ENCODE data around the gene CDON.

CDON gene

DNA sequence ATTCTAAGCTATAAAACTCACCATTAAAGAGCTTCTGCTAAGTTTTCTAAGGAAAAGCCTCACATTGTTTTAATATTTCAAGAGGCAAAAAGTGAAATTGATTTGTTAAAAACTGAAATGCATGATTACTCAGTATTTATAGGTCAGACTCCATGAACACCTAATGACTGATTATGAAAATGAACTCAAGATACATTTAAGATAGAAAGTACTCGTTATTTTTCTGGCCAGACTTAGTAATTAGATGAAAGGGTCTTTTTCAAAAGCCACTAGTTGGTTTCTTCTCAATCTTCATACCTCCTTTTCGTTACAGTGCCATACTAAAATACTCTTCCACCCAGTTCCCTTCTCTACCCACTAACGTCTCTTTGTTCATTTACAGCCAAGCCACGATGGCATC, 60.5 kb downstream of the CDON start:
- Histone ChIP-seq H3F3A (ENCODE audit: low read depth) (no peaks in the 10 kb centered on the region), H3K36me3 (ENCODE audit: insufficient read depth, low read length) (no peaks in the 10 kb centered on the region), H3K27me3 (ENCODE audit: insufficient read depth, low read length, poor library complexity, severe bottlenecking) (no peaks in the 10 kb centered on the region), H3K4me2 (ENCODE audit: low read depth, low read length, poor library complexity, severe bottlenecking) (no peak overlapping the region), H3K9me2 (replicated peaks; ENCODE audit: low read depth, low read length) (no peaks in the 10 kb centered on the region), H3K79me2 (ENCODE audit: insufficient read depth, low read length) (no peaks in the 10 kb centered on the region), H2AFZ (ENCODE audit: low read length) (no peak overlapping the region), H3K9me3 (ENCODE audit: insufficient read depth, low read depth, low read length) (no peaks in the 10 kb centered on the region), H3K4me1 (ENCODE audit: insufficient read depth, low read length, poor library complexity, severe bottlenecking) (no peaks in the 10 kb centered on the region), H4K20me1 (ENCODE audit: insufficient read depth, low read length, poor library complexity, severe bottlenecking) (no peaks in the 10 kb centered on the region), H3K9ac (ENCODE audit: low read depth, low read length, poor library complexity, severe bottlenecking) (no peak overlapping the region), H3K4me3 (ENCODE audit: low read length, poor library complexity, severe bottlenecking) (no peak overlapping the region)
- TF ChIP-seq EZH2phosphoT487 (IDR thresholded peaks at IDR 0.05; ENCODE audit: borderline replicate concordance) = no peak
- TF ChIP-seq, protein P1, sequence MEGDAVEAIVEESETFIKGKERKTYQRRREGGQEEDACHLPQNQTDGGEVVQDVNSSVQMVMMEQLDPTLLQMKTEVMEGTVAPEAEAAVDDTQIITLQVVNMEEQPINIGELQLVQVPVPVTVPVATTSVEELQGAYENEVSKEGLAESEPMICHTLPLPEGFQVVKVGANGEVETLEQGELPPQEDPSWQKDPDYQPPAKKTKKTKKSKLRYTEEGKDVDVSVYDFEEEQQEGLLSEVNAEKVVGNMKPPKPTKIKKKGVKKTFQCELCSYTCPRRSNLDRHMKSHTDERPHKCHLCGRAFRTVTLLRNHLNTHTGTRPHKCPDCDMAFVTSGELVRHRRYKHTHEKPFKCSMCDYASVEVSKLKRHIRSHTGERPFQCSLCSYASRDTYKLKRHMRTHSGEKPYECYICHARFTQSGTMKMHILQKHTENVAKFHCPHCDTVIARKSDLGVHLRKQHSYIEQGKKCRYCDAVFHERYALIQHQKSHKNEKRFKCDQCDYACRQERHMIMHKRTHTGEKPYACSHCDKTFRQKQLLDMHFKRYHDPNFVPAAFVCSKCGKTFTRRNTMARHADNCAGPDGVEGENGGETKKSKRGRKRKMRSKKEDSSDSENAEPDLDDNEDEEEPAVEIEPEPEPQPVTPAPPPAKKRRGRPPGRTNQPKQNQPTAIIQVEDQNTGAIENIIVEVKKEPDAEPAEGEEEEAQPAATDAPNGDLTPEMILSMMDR (conservative IDR thresholded peaks at IDR 0.05; ENCODE audit: low read length) = no peak

DNA sequence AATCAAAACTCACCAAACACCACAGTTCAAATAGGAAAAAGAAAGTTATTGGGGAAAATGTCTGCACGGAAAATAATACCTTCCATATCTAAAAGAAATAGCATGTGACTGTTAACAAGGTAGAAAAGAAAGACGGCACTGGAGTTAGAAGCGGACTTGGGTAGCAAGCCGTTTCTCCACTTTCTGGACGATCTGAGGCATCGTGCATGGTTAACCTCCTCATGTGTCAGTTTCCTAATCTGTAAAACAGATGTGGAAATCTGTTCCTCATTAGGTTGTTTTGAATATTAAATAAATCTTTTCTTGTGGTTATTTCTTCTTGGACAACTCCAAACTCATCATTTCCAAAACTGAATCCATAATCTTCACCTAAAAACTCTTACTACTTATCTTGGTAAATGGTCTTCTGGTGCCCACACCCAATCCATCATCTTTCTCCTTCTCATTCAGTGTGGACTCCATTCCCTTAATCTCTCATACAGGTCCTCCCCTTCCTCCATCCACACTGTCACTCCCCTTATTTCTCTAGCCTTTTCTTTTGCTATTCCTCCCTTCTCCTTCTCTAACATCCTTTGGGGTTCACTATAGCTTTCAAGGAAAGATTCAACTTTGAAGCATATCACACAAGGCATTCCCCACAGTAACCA, 63.3 kb downstream of the CDON start:
- Histone ChIP-seq H2AFZ (ENCODE audit: low read length) (no peak overlapping the region), H3K4me1 (ENCODE audit: insufficient read depth, low read length, poor library complexity, severe bottlenecking) (no peaks in the 10 kb centered on the region), H3K9me2 (replicated peaks; ENCODE audit: low read depth, low read length) (no peaks in the 10 kb centered on the region), H3K79me2 (ENCODE audit: insufficient read depth, low read length) (no peaks in the 10 kb centered on the region), H4K20me1 (ENCODE audit: insufficient read depth, low read length, poor library complexity, severe bottlenecking) (no peaks in the 10 kb centered on the region), H3K27me3 (ENCODE audit: insufficient read depth, low read length, poor library complexity, severe bottlenecking) (no peaks in the 10 kb centered on the region), H3K9me3 (ENCODE audit: insufficient read depth, low read depth, low read length) (no peaks in the 10 kb centered on the region), H3F3A (ENCODE audit: low read depth) (no peaks in the 10 kb centered on the region), H3K4me2 (ENCODE audit: low read depth, low read length, poor library complexity, severe bottlenecking) (no peak overlapping the region), H3K9ac (ENCODE audit: low read depth, low read length, poor library complexity, severe bottlenecking) (no peak overlapping the region), H3K36me3 (ENCODE audit: insufficient read depth, low read length) (no peaks in the 10 kb centered on the region), H3K4me3 (ENCODE audit: low read length, poor library complexity, severe bottlenecking) (no peak overlapping the region)
- TF ChIP-seq, protein P1 (conservative IDR thresholded peaks at IDR 0.05; ENCODE audit: low read length) = no peak
- TF ChIP-seq EZH2phosphoT487 (IDR thresholded peaks at IDR 0.05; ENCODE audit: borderline replicate concordance) = no peak

DNA sequence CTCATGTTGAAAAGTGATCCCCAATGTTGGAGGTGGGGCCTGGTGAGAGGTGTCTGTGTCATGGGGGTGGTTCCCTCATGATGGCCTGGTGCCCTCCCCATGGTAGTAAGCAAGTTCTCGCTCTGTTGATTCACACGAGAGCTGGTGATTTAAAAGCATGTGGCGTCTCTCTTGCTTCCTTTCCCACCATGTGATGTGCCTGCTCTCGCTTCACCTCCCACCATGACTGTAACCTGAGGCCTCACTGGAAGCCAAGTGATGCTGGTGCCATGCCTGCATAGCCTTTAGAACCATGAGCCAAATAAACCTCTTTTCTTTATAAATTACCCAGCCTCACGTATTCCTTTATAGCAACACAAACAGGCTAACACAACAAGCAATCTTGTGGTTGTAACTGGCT, 64.4 kb downstream of the CDON start:
- no peaks in the 10 kb centered on the region for H3K36me3 ChIP-seq (ENCODE audit: insufficient read depth, low read length)
- no peak for TF ChIP-seq EZH2phosphoT487 (IDR thresholded peaks at IDR 0.05; ENCODE audit: borderline replicate concordance)
- TF ChIP-seq, protein P1 (conservative IDR thresholded peaks at IDR 0.05; ENCODE audit: low read length) = no peak

More for the DNA sequence above, 64.4 kb downstream of the CDON start:
- Histone ChIP-seq H3K9ac (ENCODE audit: low read depth, low read length, poor library complexity, severe bottlenecking) (no peak overlapping the region), H3K4me1 (ENCODE audit: insufficient read depth, low read length, poor library complexity, severe bottlenecking) (no peaks in the 10 kb centered on the region), H4K20me1 (ENCODE audit: insufficient read depth, low read length, poor library complexity, severe bottlenecking) (no peaks in the 10 kb centered on the region), H2AFZ (ENCODE audit: low read length) (no peak overlapping the region), H3K4me2 (ENCODE audit: low read depth, low read length, poor library complexity, severe bottlenecking) (no peak overlapping the region), H3K9me3 (ENCODE audit: insufficient read depth, low read depth, low read length) (no peaks in the 10 kb centered on the region), H3K79me2 (ENCODE audit: insufficient read depth, low read length) (no peaks in the 10 kb centered on the region), H3K9me2 (replicated peaks; ENCODE audit: low read depth, low read length) (no peaks in the 10 kb centered on the region), H3K27me3 (ENCODE audit: insufficient read depth, low read length, poor library complexity, severe bottlenecking) (no peaks in the 10 kb centered on the region), H3F3A (ENCODE audit: low read depth) (no peaks in the 10 kb centered on the region), H3K4me3 (ENCODE audit: low read length, poor library complexity, severe bottlenecking) (no peak overlapping the region)
